KMS-11 (cell line): Measurements from ENCODE around the gene CD164.

Experiments used
- H2AFZ ChIP-seq: fragments of 200-600 bp; sonication (generic); 2 replicates; pipeline ENCODE4 v1.6.1; 2016; ENCODE audit warnings: antibody characterized with exemption, mixed run types, low read depth
- H3K27ac ChIP-seq: fragments of 200-600 bp; sonication (generic); 2 replicates; pipeline ENCODE4 v1.6.1; 2016; ENCODE audit warnings: mild to moderate bottlenecking, mixed run types
- H3K27me3 ChIP-seq: fragments of 200-600 bp; sonication (generic); 2 replicates; pipeline ENCODE4 v1.6.1; 2017; ENCODE audit warnings: mild to moderate bottlenecking, low read depth, mixed run types, moderate library complexity; ENCODE audit not compliant: insufficient read depth
- H3K36me3 ChIP-seq: fragments of 200-600 bp; sonication (generic); 2 replicates; pipeline ENCODE4 v1.6.1; 2017; ENCODE audit warnings: mild to moderate bottlenecking, mixed run types; ENCODE audit not compliant: insufficient read depth
- H3K4me1 ChIP-seq: fragments of 200-600 bp; sonication (generic); 2 replicates; pipeline ENCODE4 v1.6.1; 2016; ENCODE audit warnings: mild to moderate bottlenecking, low read depth, mixed run types; ENCODE audit not compliant: poor library complexity, severe bottlenecking
- H3K4me2 ChIP-seq: fragments of 200-600 bp; sonication (generic); 2 replicates; pipeline ENCODE4 v1.7.0; 2016; ENCODE audit warnings: mild to moderate bottlenecking, mixed run types
- H3K4me3 ChIP-seq: fragments of 200-600 bp; sonication (generic); IDR thresholded peaks from 2 replicates; pipeline ENCODE4 v1.6.1; 2017; ENCODE audit warnings: low read depth, low read length, mixed read lengths; ENCODE audit not compliant: insufficient read depth
- H3K79me2 ChIP-seq: fragments of 200-600 bp; sonication (generic); 2 replicates; pipeline ENCODE4 v1.6.1; 2016; ENCODE audit warnings: low read depth, mixed run types; ENCODE audit not compliant: insufficient read depth
- H3K9ac ChIP-seq: fragments of 200-600 bp; sonication (generic); 2 replicates; pipeline ENCODE4 v1.6.1; 2016; ENCODE audit warnings: mild to moderate bottlenecking, mixed run types
- H4K20me1 ChIP-seq: fragments of 200-600 bp; sonication (generic); 2 replicates; pipeline ENCODE4 v1.6.1; 2016; ENCODE audit warnings: mild to moderate bottlenecking, mixed run types; ENCODE audit not compliant: insufficient read depth
- CTCF ChIP-seq: fragments of 200-600 bp; sonication (generic); conservative IDR thresholded peaks from 2 replicates; pipeline ENCODE4 v1.6.1; 2017; ENCODE audit warnings: low read depth, mild to moderate bottlenecking, antibody characterized with exemption, low read length, moderate library complexity, mixed read lengths

CD164 gene

GRCh38 chr6:109323241-109323640 lies 59.0 kb downstream of the CD164 start:
- no peak for TF ChIP-seq CTCF
- no peak overlapping the region for H3K27ac ChIP-seq
- no peak overlapping the region for H3K4me2 ChIP-seq
- no peaks in the 10 kb centered on the region for H3K36me3 ChIP-seq
- no peaks in the 10 kb centered on the region for H3K79me2 ChIP-seq
- no peak overlapping the region for H3K9ac ChIP-seq
- H3K4me3 ChIP-seq = no peak overlapping the region
- H3K4me1 ChIP-seq = no peaks in the 10 kb centered on the region
- no peaks in the 10 kb centered on the region for H3K27me3 ChIP-seq
- no peaks in the 10 kb centered on the region for H4K20me1 ChIP-seq
- H2AFZ ChIP-seq = no peak overlapping the region

- no peaks in the 10 kb centered on the region for H4K20me1 ChIP-seq
- H3K4me1 ChIP-seq = no peaks in the 10 kb centered on the region
- H3K27ac ChIP-seq = no peak overlapping the region
- H3K27me3 ChIP-seq = no peaks in the 10 kb centered on the region
- H3K4me3 ChIP-seq = no peak overlapping the region
- no peak overlapping the region for H3K9ac ChIP-seq
- no peaks in the 10 kb centered on the region for H3K36me3 ChIP-seq
- H3K4me2 ChIP-seq = no peak overlapping the region
- TF ChIP-seq CTCF = no peak
- no peaks in the 10 kb centered on the region for H3K79me2 ChIP-seq
- no peak overlapping the region for H2AFZ ChIP-seq
These were observed 59.4 kb downstream of the CD164 start for GRCh38 chr6:109322825-109323224.

GRCh38 chr6:109321752-109322151 lies 60.5 kb downstream of the CD164 start:
- H2AFZ ChIP-seq = no peak overlapping the region
- no peak overlapping the region for H3K27ac ChIP-seq
- H3K4me1 ChIP-seq = no peaks in the 10 kb centered on the region
- H3K9ac ChIP-seq = no peak overlapping the region
- no peak overlapping the region for H3K4me3 ChIP-seq
- H3K36me3 ChIP-seq = no peaks in the 10 kb centered on the region
- no peak overlapping the region for H3K4me2 ChIP-seq
- no peaks in the 10 kb centered on the region for H3K79me2 ChIP-seq
- no peaks in the 10 kb centered on the region for H3K27me3 ChIP-seq
- no peaks in the 10 kb centered on the region for H4K20me1 ChIP-seq
- no peak for TF ChIP-seq CTCF

- H3K4me1 ChIP-seq = no peaks in the 10 kb centered on the region
- H3K36me3 ChIP-seq = no peaks in the 10 kb centered on the region
- H2AFZ ChIP-seq = no peak overlapping the region
- no peak overlapping the region for H3K4me3 ChIP-seq
- H3K27me3 ChIP-seq = no peaks in the 10 kb centered on the region
- no peaks in the 10 kb centered on the region for H3K79me2 ChIP-seq
- no peak overlapping the region for H3K27ac ChIP-seq
- H3K4me2 ChIP-seq = no peak overlapping the region
- TF ChIP-seq CTCF = no peak
- H3K9ac ChIP-seq = no peak overlapping the region
- H4K20me1 ChIP-seq = no peaks in the 10 kb centered on the region
These were observed 62.2 kb downstream of the CD164 start for GRCh38 chr6:109320072-109320471.
